HG03039 (cell line): Measurements from ENCODE around the gene C2CD4D.

Source experiments
- ATAC-seq: cut with Tn5 transposase; IDR thresholded peaks from one replicate; pipeline ENCODE4 v1.9.1; 2021; ENCODE audit warnings: mild to moderate bottlenecking, moderate library complexity; ENCODE audit not compliant: unreplicated experiment

Gene C2CD4D

DNA sequence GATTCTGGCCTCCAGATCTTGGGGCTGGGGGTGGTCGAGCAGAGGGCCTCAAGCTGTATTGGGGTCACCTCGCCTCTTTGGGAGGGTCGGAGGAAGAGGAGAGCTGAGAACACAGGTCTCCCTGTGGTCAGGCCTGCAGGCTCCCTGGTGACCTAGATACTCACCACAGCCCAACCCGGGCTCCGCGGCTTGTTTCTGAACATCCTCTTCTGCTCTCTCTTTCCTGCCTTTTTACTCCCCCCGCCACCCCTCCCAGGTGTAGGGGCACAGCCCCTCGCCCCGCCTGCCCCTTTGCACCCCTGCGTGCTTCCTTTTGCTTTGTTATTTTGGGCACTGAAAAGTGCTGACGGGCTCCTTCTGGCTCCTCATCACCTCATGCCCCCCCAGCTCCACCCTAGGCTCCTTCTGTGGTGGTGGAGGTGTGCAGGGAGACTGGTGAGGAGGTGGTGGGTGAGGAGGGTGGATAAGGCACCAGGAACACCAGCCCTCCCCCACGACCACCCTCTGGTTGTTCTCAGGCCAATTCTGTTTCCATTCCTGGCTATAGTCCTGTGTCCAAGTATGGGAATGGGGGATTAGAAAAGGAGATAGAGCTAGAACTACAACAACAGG is 23.8 kb downstream of the C2CD4D start:
- ATAC-seq, result no peak

- ATAC-seq, result no peak
These were observed 24.6 kb downstream of the C2CD4D start for GRCh38 chr1:151814971-151815545.

DNA sequence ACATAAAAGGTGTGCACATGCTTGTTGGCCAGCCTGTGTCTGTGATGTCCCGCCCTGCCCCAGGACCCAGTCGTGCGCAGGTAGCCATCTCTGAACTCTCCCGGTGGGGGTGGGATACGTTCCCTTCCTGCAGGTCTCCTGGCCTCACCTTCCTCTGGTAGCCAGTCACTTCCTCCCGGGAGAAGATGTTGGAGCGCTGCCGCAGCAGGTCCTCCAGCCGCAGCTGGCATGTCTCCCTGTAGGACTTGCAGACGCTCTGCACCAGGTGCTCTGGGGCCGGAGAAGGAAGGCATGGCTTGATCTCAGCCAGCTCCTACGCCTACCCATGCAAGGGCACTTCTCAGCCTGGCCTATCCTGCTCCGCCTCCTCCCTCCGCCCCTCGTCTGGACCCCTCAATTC is 25.2 kb downstream of the C2CD4D start:
- ATAC-seq, result no peak

GRCh38 chr1:151813271-151813977 is 26.2 kb downstream of the C2CD4D start:
- ATAC-seq, result no peak

GRCh38 chr1:151811181-151811580 is 28.4 kb downstream of the C2CD4D start:
- ATAC-seq, result no peak

GRCh38 chr1:151809985-151810556 is 29.5 kb downstream of the C2CD4D start:
- no peak for ATAC-seq

GRCh38 chr1:151809290-151809984 is 30.2 kb downstream of the C2CD4D start:
- ATAC-seq, result no peak

GRCh38 chr1:151807766-151808165 is 31.9 kb downstream of the C2CD4D start:
- ATAC-seq, result no peak

DNA sequence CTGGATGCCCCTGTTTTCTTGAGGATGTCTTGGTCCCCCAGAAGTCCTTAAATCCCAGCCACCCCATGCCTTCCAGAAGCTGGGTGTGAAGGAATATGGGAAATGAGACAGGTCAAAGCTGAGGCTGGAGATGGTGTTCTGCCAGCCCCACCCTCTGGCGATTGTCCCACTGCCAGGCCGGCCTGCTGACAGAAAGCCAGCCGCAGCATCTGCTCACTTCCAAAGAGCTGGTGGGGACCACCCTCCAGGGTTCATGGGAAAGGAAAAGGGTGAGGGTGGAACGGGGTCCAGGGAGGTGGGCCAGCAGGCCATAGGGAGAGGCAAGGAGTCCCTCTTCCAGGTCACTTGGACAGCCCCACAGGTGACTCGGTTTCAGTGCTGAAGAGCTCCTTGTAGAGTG is 32.5 kb downstream of the C2CD4D start:
- ATAC-seq, result no peak

DNA sequence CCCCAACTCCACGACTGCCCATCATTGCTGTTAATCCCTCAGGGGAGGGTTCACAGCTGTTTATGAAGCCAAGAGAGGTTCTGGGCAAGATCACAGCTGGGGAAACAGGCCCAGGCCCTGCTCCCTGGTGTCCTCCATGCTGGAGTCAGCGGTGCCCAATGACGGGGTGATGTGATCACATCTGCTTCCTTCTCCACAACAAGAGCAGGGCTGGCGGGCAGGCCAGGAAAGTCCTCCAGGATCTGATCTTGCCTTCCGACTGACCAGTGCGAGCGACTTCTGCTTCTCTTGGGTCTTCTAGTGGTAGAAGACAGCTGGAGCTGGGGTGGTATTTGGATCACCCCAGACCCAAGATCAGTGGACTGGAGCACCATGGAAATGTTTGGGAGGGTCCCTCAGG is 33.5 kb downstream of the C2CD4D start:
- no peak for ATAC-seq

DNA sequence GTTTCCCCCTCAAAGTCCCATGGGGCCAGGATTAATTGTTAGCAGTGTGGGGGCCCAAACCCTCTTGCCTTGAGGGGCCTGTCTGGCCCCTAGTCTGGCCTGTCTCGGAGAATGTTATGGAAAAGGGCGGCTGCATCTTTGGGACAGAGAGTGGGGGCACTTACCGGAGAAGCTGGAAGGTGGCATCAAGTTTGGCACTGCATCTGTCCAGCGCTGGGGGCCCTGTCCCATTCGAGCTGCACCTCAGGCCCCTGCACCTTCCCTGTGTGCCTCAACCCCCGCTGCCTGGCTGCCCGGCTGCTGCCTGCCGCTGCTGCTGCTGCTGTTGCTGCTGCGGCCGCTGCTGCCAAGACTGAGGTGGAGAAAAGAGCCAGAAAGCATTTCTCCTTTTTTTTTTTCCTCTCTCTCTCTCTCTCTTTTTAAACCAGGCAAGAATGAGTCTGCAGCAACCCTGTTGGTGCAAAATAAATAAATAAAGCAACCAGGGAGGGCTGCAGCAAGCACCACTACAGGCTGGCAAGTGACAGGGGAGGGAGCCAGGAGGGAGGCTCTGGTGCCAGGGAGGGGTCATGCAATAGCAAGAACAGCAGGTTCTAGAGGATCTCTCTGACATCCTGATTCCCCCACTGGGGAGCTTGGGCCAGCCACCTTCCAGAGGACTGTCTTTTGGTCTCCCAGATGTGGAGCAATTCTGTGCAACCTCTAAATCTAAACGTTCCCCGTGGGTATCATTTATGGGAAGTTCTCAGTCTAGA is 34.4 kb downstream of the C2CD4D start, which contains the start of gene LINGO4:
Gene LINGO4, minus strand, starts transcription at position 354 of the 755 bp plus-strand sequence. CDS start 2,715 bp downstream, outside the sequence.
- ATAC-seq, result no peak

GRCh38 chr1:151803915-151804314 is 35.7 kb downstream of the C2CD4D start:
- ATAC-seq, result no peak

- ATAC-seq, result no peak
These were observed 36.5 kb downstream of the C2CD4D start for GRCh38 chr1:151803164-151803563.

- ATAC-seq, result no peak
These were observed 37.2 kb downstream of the C2CD4D start for GRCh38 chr1:151802372-151802771.

DNA sequence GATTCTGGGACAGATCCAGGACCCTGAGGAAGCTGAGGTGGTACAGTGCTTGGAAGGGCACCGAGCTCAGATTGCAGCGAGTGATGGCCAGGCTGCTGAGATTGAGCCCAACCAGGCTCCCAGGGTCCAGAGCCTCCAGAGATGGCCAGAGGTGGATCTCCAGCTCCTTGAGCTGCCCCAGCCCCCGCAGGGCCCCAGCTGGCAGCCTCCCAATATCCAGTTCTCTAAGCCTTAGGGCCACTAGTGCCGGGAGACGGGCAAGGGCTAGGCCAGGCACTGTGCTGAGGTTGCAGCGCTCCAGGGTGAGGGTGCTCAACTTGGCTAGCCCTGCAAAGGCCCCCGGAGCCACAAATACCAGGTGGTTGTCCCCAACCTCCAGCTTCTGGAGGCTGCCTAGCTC is 37.8 kb downstream of the C2CD4D start:
- ATAC-seq, result no peak

DNA sequence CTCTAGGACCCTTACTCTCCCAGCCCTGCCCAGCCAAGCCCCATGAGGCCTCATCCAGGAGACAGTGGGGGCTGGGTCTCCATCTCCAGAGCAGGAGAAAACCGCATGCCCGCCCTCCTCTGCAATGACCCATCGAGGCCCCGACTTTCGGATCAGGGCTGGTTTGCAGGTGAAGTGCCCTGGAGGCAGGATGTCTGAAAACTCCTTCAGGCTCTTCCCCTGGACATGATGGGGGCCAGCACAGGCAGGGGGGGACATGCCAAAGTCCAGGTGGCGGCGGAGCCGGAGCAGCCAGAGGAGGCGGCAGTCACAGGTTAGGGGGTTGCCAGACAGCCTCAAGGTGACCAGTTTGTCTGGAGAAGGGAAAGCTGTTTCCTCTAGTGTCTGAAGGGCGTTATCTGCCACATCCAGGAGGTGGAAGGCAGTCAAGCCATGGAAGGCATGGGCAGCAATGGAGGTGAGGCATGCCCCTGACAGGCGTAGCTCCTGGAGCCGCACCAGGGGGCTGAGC is 38.3 kb downstream of the C2CD4D start:
- no peak for ATAC-seq

GRCh38 chr1:151800830-151801229 is 38.8 kb downstream of the C2CD4D start:
- no peak for ATAC-seq

DNA sequence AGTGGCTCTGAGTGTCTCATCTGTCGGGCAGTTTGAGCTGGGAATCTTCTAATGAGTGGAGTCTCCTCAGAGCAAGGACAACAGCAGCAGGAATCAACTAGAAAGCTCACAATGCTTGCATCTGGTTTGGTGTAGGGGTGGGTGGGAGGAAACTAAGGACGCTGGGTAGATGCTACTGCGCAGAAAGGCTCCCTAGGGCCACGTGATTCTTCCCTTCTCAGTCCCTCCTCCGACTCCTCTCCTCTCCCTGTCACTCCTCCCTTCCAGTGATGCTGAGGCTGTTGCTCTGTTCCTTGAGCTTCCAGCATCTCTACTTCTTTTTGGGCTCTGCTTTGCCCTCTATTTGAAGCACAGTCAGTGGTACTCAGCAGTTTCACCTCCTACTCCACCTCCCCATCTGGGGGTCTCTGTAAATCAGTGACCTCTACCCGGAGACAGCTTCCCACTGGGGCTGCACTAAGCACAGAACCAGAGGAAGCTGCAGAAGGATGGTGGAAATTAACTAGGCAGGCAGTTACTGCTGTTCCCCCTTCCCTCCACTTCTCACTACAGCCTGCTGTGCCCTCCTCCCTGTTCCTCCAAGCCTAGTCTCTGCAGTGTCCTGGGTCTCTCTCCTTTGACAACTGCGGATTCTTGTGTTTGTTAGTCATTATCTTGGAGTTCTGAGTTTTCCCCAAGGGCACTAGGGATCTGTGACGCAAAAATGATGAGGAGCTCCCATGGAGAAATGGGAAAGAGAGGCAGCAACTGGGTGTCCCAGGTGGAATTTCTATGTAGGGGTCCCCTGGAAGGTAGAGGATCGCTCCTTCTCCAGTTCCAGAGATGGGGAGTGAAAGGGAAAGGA is 40.2 kb downstream of the C2CD4D start:
- no peak for ATAC-seq

- no peak for ATAC-seq
These were observed 41.0 kb downstream of the C2CD4D start for GRCh38 chr1:151798571-151798970.
